Uterus (tissue), 2 donors: ENCODE results near the gene SPRY4.

Experiments
- CTCF ChIP-seq, 4 experiments: fragments of 200-600 bp in 2 of 4; fragments of 450-650 bp in 2 of 4; sonication (generic) in 2 of 4; IDR thresholded peaks; one replicate each; pipeline ENCODE4 v1.5.1; 2016 to 2019; ENCODE audit warnings: antibody characterized with exemption in 4 of 4, mild to moderate bottlenecking in 2 of 4, moderate library complexity in 1 of 4
- POLR2A ChIP-seq, 2 donors: fragments of 450-650 bp; IDR thresholded peaks; one replicate each; pipeline ENCODE4 v1.6.1; 2016; ENCODE audit warnings: antibody characterized with exemption in 2 of 2, mild to moderate bottlenecking in 1 of 2, moderate library complexity in 1 of 2

GRCh38 chr5:142310803-142311202 lies 14.0 kb downstream of the SPRY4 start:
- TF ChIP-seq CTCF (IDR thresholded peaks at IDR 0.05) (no peak), POLR2A (IDR thresholded peaks at IDR 0.05) (no peak)
